ENCODE data around the gene PTGER4. TPM values are rescaled to one million over a fixed set of nuclear protein-coding genes. Genes with fewer than 3 reads are reported as not detected.

The PTGER4 gene
- total and polyA plus RNA-seq, 2 of the 8 experiments (the other 6 are each of a cell fraction or from before 2014, with no cell fraction given), result 0.76 to 1.2 TPM

- Histone ChIP-seq H2BK5ac (ENCODE audit: low read depth, low read length) (no peak overlapping the region), H3K36me3 (ENCODE audit: control insufficient read depth in 2 of 4, insufficient read depth in 4 of 4, low read length in 3 of 4) (no peaks in the 10 kb centered on the region), H3K56ac (replicated peaks; ENCODE audit: insufficient read length, low read depth, low read length) (no peak overlapping the region), H3K27ac (ENCODE audit: low read depth, low read length) (no peak overlapping the region), H2BK120ac (replicated peaks; ENCODE audit: low read depth, low read length) (no peak overlapping the region), H2BK15ac (ENCODE audit: low read length) (no peak overlapping the region), H2BK12ac (ENCODE audit: low read depth, low read length) (no peak overlapping the region), H3K4ac (replicated peaks; ENCODE audit: insufficient read length, low read depth, low read length) (no peak overlapping the region), H2AK5ac (ENCODE audit: low read depth, low read length) (no peak overlapping the region), H3K14ac (ENCODE audit: insufficient read length) (no peak overlapping the region), H3K18ac (ENCODE audit: extremely low read depth, low read length) (no peak overlapping the region), H3K79me2 (ENCODE audit: control insufficient read depth in 1 of 2, insufficient read depth in 2 of 2, low read length in 2 of 2) (no peaks in the 10 kb centered on the region), H3K4me3 (ENCODE audit: extremely low read depth in 1 of 4, insufficient read depth in 2 of 4, low read depth in 3 of 4, low read length in 4 of 4) (no peak overlapping the region), H2AFZ (ENCODE audit: low read length) (no peak overlapping the region), H4K8ac (ENCODE audit: extremely low read depth, insufficient read depth, low read length) (no peak overlapping the region), H4K91ac (replicated peaks; ENCODE audit: insufficient read length, low read length) (no peak overlapping the region), H3K23ac (ENCODE audit: insufficient read length) (no peak overlapping the region), H3K79me1 (ENCODE audit: low read depth, low read length) (no peaks in the 10 kb centered on the region), H4K20me1 (replicated peaks in 1 of 2; ENCODE audit: control insufficient read depth in 1 of 2, insufficient read depth in 2 of 2, low read length in 2 of 2) (no peaks in the 10 kb centered on the region), H3K4me2 (ENCODE audit: insufficient read depth in 1 of 2, low read depth in 2 of 2, low read length in 2 of 2) (no peak overlapping the region), H2BK20ac (ENCODE audit: low read length) (no peak overlapping the region), H3K9ac (replicated peaks in 1 of 4; ENCODE audit: extremely low read depth in 1 of 4, low read depth in 3 of 4, low read length in 3 of 4) (no peak overlapping the region), H3K23me2 (ENCODE audit: low read depth, low read length) (no peaks in the 10 kb centered on the region), H4K5ac (ENCODE audit: insufficient read length, low read depth, low read length) (no peak overlapping the region), H3K27me3 (replicated peaks in 1 of 4; ENCODE audit: control insufficient read depth in 3 of 4, extremely low read depth in 1 of 4, insufficient read depth in 3 of 4, low read length in 3 of 4) (no peaks in the 10 kb centered on the region), H3K9me3 (ENCODE audit: insufficient read depth in 2 of 2, low read depth in 1 of 2, low read length in 1 of 2) (no peaks in the 10 kb centered on the region), H3K4me1 (replicated peaks in 1 of 4; ENCODE audit: control insufficient read depth in 3 of 4, insufficient read depth in 4 of 4, low read length in 3 of 4) (no peaks in the 10 kb centered on the region)
- no peak for FAIRE-seq
- no peak for DNase-seq (ENCODE audit: low read depth in 1 of 2, low spot score in 2 of 2)
- ChIA-PET POLR2A (ENCODE audit: partially characterized antibody) (no interaction called here), CTCF (ENCODE audit: partially characterized antibody) (interaction anchor here (1.2 to 1.3 kb wide), 2 partner anchors 11 to 16 kb away, joined by 3 read pairs; no protein-coding TSS in a partner anchor)
- WGBS, 2 experiments (ENCODE audit: extremely low coverage in 1 of 2, insufficient coverage in 1 of 2, insufficient read length in 1 of 2, insufficient replicate concordance in 2 of 2, low coverage in 1 of 2, low lambda C conversion rate in 2 of 2, missing lambda C conversion rate in 1 of 2), result 82% methylated on average over 1 of the region's 1 CpG; no CpG with 5 or more reads in 1 of the 2 experiments
- no peak for TF ChIP-seq KDM5A (IDR thresholded peaks at IDR 0.05; ENCODE audit: low read length)
- TF ChIP-seq JUND (IDR thresholded peaks at IDR 0.05; ENCODE audit: low read length), result no peak
- TF ChIP-seq JUN (IDR thresholded peaks at IDR 0.05; ENCODE audit: low read depth, low read length), result no peak
- TF ChIP-seq KDM4A (IDR thresholded peaks at IDR 0.05; ENCODE audit: low read depth, low read length, severe bottlenecking), result no peak
Measured at GRCh38 chr5:40666657-40667056, 13.1 kb upstream of the PTGER4 start.
